Measurements from ENCODE around the gene RTN4.

Gene RTN4

GRCh38 chr2:54950811-54951210 lies 99.4 kb downstream of the RTN4 start:
- ATAC-seq, result no peak
- TF ChIP-seq SNAI2 (CRISPR knock-in tag; IDR thresholded peaks at IDR 0.05), result no peak
- TF ChIP-seq TCF4 (CRISPR knock-in tag; IDR thresholded peaks at IDR 0.05; ENCODE audit: borderline replicate concordance), result no peak
- TF ChIP-seq, protein P1, sequence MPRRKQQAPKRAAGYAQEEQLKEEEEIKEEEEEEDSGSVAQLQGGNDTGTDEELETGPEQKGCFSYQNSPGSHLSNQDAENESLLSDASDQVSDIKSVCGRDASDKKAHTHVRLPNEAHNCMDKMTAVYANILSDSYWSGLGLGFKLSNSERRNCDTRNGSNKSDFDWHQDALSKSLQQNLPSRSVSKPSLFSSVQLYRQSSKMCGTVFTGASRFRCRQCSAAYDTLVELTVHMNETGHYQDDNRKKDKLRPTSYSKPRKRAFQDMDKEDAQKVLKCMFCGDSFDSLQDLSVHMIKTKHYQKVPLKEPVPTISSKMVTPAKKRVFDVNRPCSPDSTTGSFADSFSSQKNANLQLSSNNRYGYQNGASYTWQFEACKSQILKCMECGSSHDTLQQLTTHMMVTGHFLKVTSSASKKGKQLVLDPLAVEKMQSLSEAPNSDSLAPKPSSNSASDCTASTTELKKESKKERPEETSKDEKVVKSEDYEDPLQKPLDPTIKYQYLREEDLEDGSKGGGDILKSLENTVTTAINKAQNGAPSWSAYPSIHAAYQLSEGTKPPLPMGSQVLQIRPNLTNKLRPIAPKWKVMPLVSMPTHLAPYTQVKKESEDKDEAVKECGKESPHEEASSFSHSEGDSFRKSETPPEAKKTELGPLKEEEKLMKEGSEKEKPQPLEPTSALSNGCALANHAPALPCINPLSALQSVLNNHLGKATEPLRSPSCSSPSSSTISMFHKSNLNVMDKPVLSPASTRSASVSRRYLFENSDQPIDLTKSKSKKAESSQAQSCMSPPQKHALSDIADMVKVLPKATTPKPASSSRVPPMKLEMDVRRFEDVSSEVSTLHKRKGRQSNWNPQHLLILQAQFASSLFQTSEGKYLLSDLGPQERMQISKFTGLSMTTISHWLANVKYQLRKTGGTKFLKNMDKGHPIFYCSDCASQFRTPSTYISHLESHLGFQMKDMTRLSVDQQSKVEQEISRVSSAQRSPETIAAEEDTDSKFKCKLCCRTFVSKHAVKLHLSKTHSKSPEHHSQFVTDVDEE (CRISPR knock-in tag; IDR thresholded peaks at IDR 0.05), result no peak
- no peak for TF ChIP-seq RARB (CRISPR knock-in tag; IDR thresholded peaks at IDR 0.05)
- TF ChIP-seq ISL1 (CRISPR knock-in tag; IDR thresholded peaks at IDR 0.05), result no peak

DNA sequence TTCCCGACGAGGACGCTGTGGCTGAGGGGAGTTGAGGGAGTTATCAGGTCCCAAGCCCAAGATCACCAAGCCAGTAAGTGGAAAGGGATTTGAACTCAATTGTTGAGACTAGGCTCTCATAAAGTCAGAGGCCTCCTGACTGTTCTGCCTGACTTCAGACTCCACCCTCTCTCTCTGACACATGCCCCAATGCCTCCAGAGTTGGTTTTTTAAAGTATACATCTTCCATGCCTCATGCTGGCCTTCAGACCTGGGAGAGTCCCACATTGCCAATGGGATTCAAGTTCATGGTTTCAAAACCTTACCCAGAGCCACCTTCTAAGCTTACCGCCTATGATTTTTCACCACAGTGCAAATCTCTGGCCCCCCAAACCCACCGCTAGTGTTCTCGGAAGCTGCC lies 100.8 kb downstream of the RTN4 start:
- TF ChIP-seq SNAI2 (CRISPR knock-in tag; IDR thresholded peaks at IDR 0.05), result no peak
- TF ChIP-seq TOX (CRISPR knock-in tag; IDR thresholded peaks at IDR 0.05; ENCODE audit: borderline replicate concordance), result no peak
- TF ChIP-seq ZFP3 (CRISPR knock-in tag; IDR thresholded peaks at IDR 0.05), result no peak
- TF ChIP-seq ESRRG (CRISPR knock-in tag; IDR thresholded peaks at IDR 0.05), result no peak
- no peak for TF ChIP-seq TCF4 (CRISPR knock-in tag; IDR thresholded peaks at IDR 0.05; ENCODE audit: borderline replicate concordance)
- TF ChIP-seq, protein P2, sequence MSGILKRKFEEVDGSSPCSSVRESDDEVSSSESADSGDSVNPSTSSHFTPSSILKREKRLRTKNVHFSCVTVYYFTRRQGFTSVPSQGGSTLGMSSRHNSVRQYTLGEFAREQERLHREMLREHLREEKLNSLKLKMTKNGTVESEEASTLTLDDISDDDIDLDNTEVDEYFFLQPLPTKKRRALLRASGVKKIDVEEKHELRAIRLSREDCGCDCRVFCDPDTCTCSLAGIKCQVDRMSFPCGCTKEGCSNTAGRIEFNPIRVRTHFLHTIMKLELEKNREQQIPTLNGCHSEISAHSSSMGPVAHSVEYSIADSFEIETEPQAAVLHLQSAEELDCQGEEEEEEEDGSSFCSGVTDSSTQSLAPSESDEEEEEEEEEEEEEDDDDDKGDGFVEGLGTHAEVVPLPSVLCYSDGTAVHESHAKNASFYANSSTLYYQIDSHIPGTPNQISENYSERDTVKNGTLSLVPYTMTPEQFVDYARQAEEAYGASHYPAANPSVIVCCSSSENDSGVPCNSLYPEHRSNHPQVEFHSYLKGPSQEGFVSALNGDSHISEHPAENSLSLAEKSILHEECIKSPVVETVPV (CRISPR knock-in tag; IDR thresholded peaks at IDR 0.05), result no peak
- TF ChIP-seq ZNF565 (CRISPR knock-in tag; conservative IDR thresholded peaks at IDR 0.05; ENCODE audit: low read depth), result no peak
- TF ChIP-seq ZC3H10 (CRISPR knock-in tag; IDR thresholded peaks at IDR 0.05), result no peak
- no peak for ATAC-seq

- no peak for ATAC-seq
- TF ChIP-seq BACH2 (CRISPR knock-in tag; IDR thresholded peaks at IDR 0.05; ENCODE audit: borderline replicate concordance) (no peak), ZC3H10 (CRISPR knock-in tag; IDR thresholded peaks at IDR 0.05) (no peak), TCF4 (CRISPR knock-in tag; IDR thresholded peaks at IDR 0.05; ENCODE audit: borderline replicate concordance) (no peak), TOX (CRISPR knock-in tag; IDR thresholded peaks at IDR 0.05; ENCODE audit: borderline replicate concordance) (no peak), ZNF8 (CRISPR knock-in tag; IDR thresholded peaks at IDR 0.05) (no peak), ZFP3 (CRISPR knock-in tag; IDR thresholded peaks at IDR 0.05) (no peak)
- TF ChIP-seq, protein P3, sequence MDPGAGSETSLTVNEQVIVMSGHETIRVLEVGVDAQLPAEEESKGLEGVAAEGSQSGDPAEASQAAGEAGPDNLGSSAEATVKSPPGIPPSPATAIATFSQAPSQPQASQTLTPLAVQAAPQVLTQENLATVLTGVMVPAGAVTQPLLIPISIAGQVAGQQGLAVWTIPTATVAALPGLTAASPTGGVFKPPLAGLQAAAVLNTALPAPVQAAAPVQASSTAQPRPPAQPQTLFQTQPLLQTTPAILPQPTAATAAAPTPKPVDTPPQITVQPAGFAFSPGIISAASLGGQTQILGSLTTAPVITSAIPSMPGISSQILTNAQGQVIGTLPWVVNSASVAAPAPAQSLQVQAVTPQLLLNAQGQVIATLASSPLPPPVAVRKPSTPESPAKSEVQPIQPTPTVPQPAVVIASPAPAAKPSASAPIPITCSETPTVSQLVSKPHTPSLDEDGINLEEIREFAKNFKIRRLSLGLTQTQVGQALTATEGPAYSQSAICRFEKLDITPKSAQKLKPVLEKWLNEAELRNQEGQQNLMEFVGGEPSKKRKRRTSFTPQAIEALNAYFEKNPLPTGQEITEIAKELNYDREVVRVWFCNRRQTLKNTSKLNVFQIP (CRISPR knock-in tag; IDR thresholded peaks at IDR 0.05; ENCODE audit: borderline replicate concordance, low read depth), result no peak
These were observed 102.1 kb downstream of the RTN4 start for GRCh38 chr2:54948120-54948519.

- TF ChIP-seq ZFP30 (CRISPR knock-in tag; IDR thresholded peaks at IDR 0.05) (no peak), TCF4 (CRISPR knock-in tag; IDR thresholded peaks at IDR 0.05; ENCODE audit: borderline replicate concordance) (no peak), TOX (CRISPR knock-in tag; IDR thresholded peaks at IDR 0.05; ENCODE audit: borderline replicate concordance) (no peak), ZFP3 (CRISPR knock-in tag; IDR thresholded peaks at IDR 0.05) (no peak), ZC3H10 (CRISPR knock-in tag; IDR thresholded peaks at IDR 0.05) (no peak), BACH2 (CRISPR knock-in tag; IDR thresholded peaks at IDR 0.05; ENCODE audit: borderline replicate concordance) (no peak), ZNF70 (CRISPR knock-in tag; IDR thresholded peaks at IDR 0.05) (no peak), ISL1 (CRISPR knock-in tag; IDR thresholded peaks at IDR 0.05) (no peak), GLIS3 (CRISPR knock-in tag; IDR thresholded peaks at IDR 0.05) (no peak), SNAI2 (CRISPR knock-in tag; IDR thresholded peaks at IDR 0.05) (no peak), ZNF8 (CRISPR knock-in tag; IDR thresholded peaks at IDR 0.05) (no peak), PATZ1 (CRISPR knock-in tag; IDR thresholded peaks at IDR 0.05; ENCODE audit: borderline replicate concordance) (no peak), PPARA (CRISPR knock-in tag; IDR thresholded peaks at IDR 0.05; ENCODE audit: borderline replicate concordance) (no peak), OSR1 (CRISPR knock-in tag; IDR thresholded peaks at IDR 0.05) (no peak), ZNF565 (CRISPR knock-in tag; conservative IDR thresholded peaks at IDR 0.05; ENCODE audit: low read depth) (no peak), ARNTL (CRISPR knock-in tag; IDR thresholded peaks at IDR 0.05; ENCODE audit: borderline replicate concordance, low read depth) (no peak), ESRRG (CRISPR knock-in tag; IDR thresholded peaks at IDR 0.05) (no peak), RARB (CRISPR knock-in tag; IDR thresholded peaks at IDR 0.05) (no peak), CSDC2 (CRISPR knock-in tag; IDR thresholded peaks at IDR 0.05) (no peak)
- TF ChIP-seq, protein P3 (CRISPR knock-in tag; IDR thresholded peaks at IDR 0.05; ENCODE audit: borderline replicate concordance, low read depth), result no peak
- ATAC-seq, result no peak
These were observed 102.6 kb downstream of the RTN4 start for GRCh38 chr2:54947646-54948045.
